SK-N-SH treated with all-trans-retinoic acid at 6 μM for 48 hours (cell line): Measurements from ENCODE around the gene HRK.

ENCODE experiments used
- ATAC-seq: fragments of 200-7000 bp; cut with Tn5 transposase; 3 replicates; pipeline ENCODE4 v1.9.1; 2020; ENCODE audit warnings: mild to moderate bottlenecking, moderate library complexity
- ARNTL ChIP-seq: fragments of 450-650 bp; formaldehyde crosslinking; IDR thresholded peaks from 2 replicates; pipeline ENCODE4 v1.5.0; 2020; ENCODE audit warnings: low read depth, mild to moderate bottlenecking, moderate library complexity, borderline replicate concordance
- BACH2 ChIP-seq: fragments of 250-450 bp; sonication (Bioruptor Pico); IDR thresholded peaks from 2 replicates; pipeline ENCODE4 v1.9.0; 2021; ENCODE audit warnings: mild to moderate bottlenecking, borderline replicate concordance
- CSDC2 ChIP-seq: fragments of 250-450 bp; sonication (Bioruptor Pico); IDR thresholded peaks from 2 replicates; pipeline ENCODE4 v1.5.0; 2020; ENCODE audit warnings: mild to moderate bottlenecking, moderate library complexity
- ESRRG ChIP-seq: fragments of 250-450 bp; sonication (Bioruptor Pico); IDR thresholded peaks from 2 replicates; pipeline ENCODE4 v1.6.1; 2021; ENCODE audit warnings: mild to moderate bottlenecking
- GLIS3 ChIP-seq: fragments of 250-450 bp; sonication (Bioruptor Pico); IDR thresholded peaks from 2 replicates; pipeline ENCODE4 v1.5.0; 2020; ENCODE audit warnings: mild to moderate bottlenecking, moderate library complexity
- ISL1 ChIP-seq: fragments of 250-450 bp; sonication (Bioruptor Pico); IDR thresholded peaks from 2 replicates; pipeline ENCODE4 v2.1.2; 2022; ENCODE audit warnings: mild to moderate bottlenecking, moderate library complexity
- OSR1 ChIP-seq: fragments of 250-450 bp; sonication (Bioruptor Pico); IDR thresholded peaks from 2 replicates; pipeline ENCODE4 v1.8.0; 2022; ENCODE audit warnings: moderate library complexity, mild to moderate bottlenecking, inconsistent platforms
- SNAI2 ChIP-seq: fragments of 250-450 bp; sonication (Bioruptor Pico); IDR thresholded peaks from 2 replicates; pipeline ENCODE4 v1.5.0; 2020; ENCODE audit warnings: mild to moderate bottlenecking, moderate library complexity
- TCF4 ChIP-seq: fragments of 250-450 bp; sonication (Bioruptor Pico); IDR thresholded peaks from 2 replicates; pipeline ENCODE4 v1.8.0; 2021; ENCODE audit warnings: mild to moderate bottlenecking, moderate library complexity, borderline replicate concordance
- ZC3H10 ChIP-seq: fragments of 250-450 bp; sonication (Bioruptor Pico); IDR thresholded peaks from 2 replicates; pipeline ENCODE4 v1.5.1; 2021; ENCODE audit warnings: mild to moderate bottlenecking, moderate library complexity
- ZFP3 ChIP-seq: fragments of 250-450 bp; sonication (Bioruptor Pico); IDR thresholded peaks from 2 replicates; pipeline ENCODE4 v1.5.0; 2020; ENCODE audit warnings: mild to moderate bottlenecking, moderate library complexity
- ZFP30 ChIP-seq: fragments of 450-650 bp; formaldehyde crosslinking; IDR thresholded peaks from 2 replicates; pipeline ENCODE4 v1.5.0; 2022; ENCODE audit warnings: mild to moderate bottlenecking, moderate library complexity
- ZNF565 ChIP-seq: fragments of 450-650 bp; formaldehyde crosslinking; conservative IDR thresholded peaks from 2 replicates; pipeline ENCODE4 v1.5.0; 2020; ENCODE audit warnings: low read depth, mild to moderate bottlenecking, moderate library complexity
- ZNF70 ChIP-seq: fragments of 450-650 bp; formaldehyde crosslinking; IDR thresholded peaks from 2 replicates; pipeline ENCODE4 v1.5.0; 2020; ENCODE audit warnings: mild to moderate bottlenecking, moderate library complexity
- TF ChIP-seq, protein P1 (sequence below): fragments of 250-450 bp; sonication (Bioruptor Pico); IDR thresholded peaks from 2 replicates; pipeline ENCODE4 v1.8.0; 2020; ENCODE audit warnings: mild to moderate bottlenecking, moderate library complexity, borderline replicate concordance
- TF ChIP-seq, protein P2 (sequence below): fragments of 250-450 bp; sonication (Bioruptor Pico); IDR thresholded peaks from 2 replicates; pipeline ENCODE4 v1.5.1; 2020; ENCODE audit warnings: low read depth, mild to moderate bottlenecking, moderate library complexity
- TF ChIP-seq, protein P3 (sequence below): fragments of 250-450 bp; sonication (Bioruptor Pico); IDR thresholded peaks from 2 replicates; pipeline ENCODE4 v1.5.0; 2020; ENCODE audit warnings: mild to moderate bottlenecking, moderate library complexity
- TF ChIP-seq, protein P4 (sequence below): fragments of 250-450 bp; sonication (Bioruptor Pico); IDR thresholded peaks from 2 replicates; pipeline ENCODE4 v1.8.0; 2021; ENCODE audit warnings: low read depth, mild to moderate bottlenecking, moderate library complexity, borderline replicate concordance

Gene HRK

DNA sequence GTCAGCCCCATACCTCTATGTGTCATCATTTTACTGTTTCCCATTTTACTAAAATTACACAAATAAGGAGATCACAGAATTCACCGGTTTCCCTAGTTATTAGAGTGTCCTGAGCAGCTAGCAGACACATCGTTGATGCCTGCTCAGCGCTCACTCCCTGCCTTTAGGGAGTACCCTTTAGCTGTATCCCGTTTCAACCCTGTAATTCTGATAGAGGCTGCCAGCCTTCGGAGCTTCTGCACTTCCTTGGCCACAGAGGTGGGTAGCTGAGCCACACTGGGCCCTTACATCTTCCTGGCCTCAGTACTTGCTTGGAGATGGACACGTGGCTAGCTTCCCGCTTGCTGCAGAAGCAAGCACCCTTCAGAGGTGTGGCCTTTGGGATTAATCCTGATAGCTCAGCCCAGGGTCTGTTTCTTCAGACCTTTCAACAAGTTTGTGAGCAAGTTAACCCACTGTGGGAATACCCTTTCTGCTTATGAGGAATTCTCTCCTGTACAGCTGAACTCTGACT, 15.2 kb upstream of the HRK start (continued):
- TF ChIP-seq ZNF565 (CRISPR knock-in tag) (no peak), ZNF70 (CRISPR knock-in tag) (no peak), ARNTL (CRISPR knock-in tag) (no peak), BACH2 (CRISPR knock-in tag) (no peak), GLIS3 (no peak), ZFP3 (CRISPR knock-in tag) (no peak)
- TF ChIP-seq, protein P1, sequence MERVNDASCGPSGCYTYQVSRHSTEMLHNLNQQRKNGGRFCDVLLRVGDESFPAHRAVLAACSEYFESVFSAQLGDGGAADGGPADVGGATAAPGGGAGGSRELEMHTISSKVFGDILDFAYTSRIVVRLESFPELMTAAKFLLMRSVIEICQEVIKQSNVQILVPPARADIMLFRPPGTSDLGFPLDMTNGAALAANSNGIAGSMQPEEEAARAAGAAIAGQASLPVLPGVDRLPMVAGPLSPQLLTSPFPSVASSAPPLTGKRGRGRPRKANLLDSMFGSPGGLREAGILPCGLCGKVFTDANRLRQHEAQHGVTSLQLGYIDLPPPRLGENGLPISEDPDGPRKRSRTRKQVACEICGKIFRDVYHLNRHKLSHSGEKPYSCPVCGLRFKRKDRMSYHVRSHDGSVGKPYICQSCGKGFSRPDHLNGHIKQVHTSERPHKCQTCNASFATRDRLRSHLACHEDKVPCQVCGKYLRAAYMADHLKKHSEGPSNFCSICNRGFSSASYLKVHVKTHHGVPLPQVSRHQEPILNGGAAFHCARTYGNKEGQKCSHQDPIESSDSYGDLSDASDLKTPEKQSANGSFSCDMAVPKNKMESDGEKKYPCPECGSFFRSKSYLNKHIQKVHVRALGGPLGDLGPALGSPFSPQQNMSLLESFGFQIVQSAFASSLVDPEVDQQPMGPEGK (CRISPR knock-in tag) = no peak
- TF ChIP-seq, protein P2, sequence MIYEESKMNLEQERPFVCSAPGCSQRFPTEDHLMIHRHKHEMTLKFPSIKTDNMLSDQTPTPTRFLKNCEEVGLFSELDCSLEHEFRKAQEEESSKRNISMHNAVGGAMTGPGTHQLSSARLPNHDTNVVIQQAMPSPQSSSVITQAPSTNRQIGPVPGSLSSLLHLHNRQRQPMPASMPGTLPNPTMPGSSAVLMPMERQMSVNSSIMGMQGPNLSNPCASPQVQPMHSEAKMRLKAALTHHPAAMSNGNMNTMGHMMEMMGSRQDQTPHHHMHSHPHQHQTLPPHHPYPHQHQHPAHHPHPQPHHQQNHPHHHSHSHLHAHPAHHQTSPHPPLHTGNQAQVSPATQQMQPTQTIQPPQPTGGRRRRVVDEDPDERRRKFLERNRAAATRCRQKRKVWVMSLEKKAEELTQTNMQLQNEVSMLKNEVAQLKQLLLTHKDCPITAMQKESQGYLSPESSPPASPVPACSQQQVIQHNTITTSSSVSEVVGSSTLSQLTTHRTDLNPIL = no peak

DNA sequence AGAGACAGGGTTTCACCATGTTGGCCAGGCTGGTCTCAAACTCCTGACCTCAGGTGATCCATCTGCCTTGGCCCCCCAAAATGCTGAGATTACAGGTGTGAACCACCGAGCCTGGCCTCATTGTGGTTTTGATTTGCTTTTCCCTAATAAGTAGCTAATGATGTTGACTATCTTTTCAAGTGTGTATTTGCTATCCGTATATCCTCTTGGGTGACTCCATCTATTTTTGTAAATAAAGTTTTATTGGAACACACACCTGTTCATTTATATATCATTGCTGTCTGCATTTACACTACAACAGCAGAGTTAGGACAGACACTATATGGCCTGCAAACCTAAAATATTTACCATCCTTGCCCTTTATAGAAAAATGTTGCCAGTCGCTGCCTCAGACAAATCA, 13.7 kb upstream of the HRK start:
- no peak for ATAC-seq
- TF ChIP-seq SNAI2 = no peak
- no peak for TF ChIP-seq ZFP30
- TF ChIP-seq ZC3H10 (CRISPR knock-in tag) = no peak
- TF ChIP-seq ESRRG (CRISPR knock-in tag) = no peak
- TF ChIP-seq ISL1 (CRISPR knock-in tag) = no peak
- TF ChIP-seq BACH2 (CRISPR knock-in tag) = no peak
- TF ChIP-seq ZFP3 (CRISPR knock-in tag) = no peak
- no peak for TF ChIP-seq ARNTL (CRISPR knock-in tag)
- TF ChIP-seq GLIS3 = no peak
- TF ChIP-seq, protein P2 = no peak
- TF ChIP-seq, protein P3, sequence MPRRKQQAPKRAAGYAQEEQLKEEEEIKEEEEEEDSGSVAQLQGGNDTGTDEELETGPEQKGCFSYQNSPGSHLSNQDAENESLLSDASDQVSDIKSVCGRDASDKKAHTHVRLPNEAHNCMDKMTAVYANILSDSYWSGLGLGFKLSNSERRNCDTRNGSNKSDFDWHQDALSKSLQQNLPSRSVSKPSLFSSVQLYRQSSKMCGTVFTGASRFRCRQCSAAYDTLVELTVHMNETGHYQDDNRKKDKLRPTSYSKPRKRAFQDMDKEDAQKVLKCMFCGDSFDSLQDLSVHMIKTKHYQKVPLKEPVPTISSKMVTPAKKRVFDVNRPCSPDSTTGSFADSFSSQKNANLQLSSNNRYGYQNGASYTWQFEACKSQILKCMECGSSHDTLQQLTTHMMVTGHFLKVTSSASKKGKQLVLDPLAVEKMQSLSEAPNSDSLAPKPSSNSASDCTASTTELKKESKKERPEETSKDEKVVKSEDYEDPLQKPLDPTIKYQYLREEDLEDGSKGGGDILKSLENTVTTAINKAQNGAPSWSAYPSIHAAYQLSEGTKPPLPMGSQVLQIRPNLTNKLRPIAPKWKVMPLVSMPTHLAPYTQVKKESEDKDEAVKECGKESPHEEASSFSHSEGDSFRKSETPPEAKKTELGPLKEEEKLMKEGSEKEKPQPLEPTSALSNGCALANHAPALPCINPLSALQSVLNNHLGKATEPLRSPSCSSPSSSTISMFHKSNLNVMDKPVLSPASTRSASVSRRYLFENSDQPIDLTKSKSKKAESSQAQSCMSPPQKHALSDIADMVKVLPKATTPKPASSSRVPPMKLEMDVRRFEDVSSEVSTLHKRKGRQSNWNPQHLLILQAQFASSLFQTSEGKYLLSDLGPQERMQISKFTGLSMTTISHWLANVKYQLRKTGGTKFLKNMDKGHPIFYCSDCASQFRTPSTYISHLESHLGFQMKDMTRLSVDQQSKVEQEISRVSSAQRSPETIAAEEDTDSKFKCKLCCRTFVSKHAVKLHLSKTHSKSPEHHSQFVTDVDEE (CRISPR knock-in tag) = no peak
- no peak for TF ChIP-seq TCF4 (CRISPR knock-in tag)
- TF ChIP-seq OSR1 (CRISPR knock-in tag) = no peak
- no peak for TF ChIP-seq CSDC2 (CRISPR knock-in tag)
- TF ChIP-seq ZNF565 (CRISPR knock-in tag) = no peak

DNA sequence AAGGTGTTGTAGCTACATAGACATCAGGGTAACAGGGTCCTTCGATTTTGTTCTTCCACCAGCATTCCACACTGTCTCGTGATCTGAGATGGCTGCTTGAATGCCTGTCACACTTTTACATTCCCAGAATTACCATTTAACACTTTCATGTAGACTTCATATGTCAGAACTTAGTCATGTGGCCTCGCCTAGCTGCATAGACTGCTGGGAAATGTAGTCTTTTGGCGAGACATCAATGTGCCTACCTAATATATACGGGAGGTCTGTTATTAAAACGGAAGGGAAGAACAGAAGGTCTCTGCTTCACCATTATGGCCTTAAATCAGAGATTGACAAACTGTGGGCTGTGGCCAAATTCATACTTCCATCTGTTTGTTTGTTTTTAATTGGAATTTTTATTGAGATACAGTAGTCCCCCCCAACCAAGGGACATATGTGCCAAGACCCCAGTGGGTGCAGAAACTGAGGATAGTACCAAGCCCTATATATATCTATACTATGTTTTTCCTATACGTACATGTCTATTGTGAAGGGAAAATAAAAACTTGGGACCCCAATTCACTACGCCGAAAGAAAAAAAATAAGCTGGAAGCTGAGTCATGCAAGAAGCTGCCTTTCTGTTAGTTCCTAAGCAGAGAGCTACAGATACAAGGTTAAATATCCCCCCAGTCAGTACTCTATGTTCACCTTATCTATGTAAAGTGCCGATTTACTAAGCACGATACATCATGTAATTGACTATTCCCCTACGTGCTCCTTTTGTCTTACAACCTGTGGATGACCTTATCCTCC, 11.3 kb upstream of the HRK start:
- no peak for TF ChIP-seq TCF4 (CRISPR knock-in tag)
- TF ChIP-seq ARNTL (CRISPR knock-in tag) = no peak
- TF ChIP-seq ZFP3 (CRISPR knock-in tag) = no peak
- no peak for TF ChIP-seq GLIS3
- TF ChIP-seq SNAI2 = no peak
- TF ChIP-seq, protein P4, sequence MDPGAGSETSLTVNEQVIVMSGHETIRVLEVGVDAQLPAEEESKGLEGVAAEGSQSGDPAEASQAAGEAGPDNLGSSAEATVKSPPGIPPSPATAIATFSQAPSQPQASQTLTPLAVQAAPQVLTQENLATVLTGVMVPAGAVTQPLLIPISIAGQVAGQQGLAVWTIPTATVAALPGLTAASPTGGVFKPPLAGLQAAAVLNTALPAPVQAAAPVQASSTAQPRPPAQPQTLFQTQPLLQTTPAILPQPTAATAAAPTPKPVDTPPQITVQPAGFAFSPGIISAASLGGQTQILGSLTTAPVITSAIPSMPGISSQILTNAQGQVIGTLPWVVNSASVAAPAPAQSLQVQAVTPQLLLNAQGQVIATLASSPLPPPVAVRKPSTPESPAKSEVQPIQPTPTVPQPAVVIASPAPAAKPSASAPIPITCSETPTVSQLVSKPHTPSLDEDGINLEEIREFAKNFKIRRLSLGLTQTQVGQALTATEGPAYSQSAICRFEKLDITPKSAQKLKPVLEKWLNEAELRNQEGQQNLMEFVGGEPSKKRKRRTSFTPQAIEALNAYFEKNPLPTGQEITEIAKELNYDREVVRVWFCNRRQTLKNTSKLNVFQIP (CRISPR knock-in tag) = no peak
- TF ChIP-seq CSDC2 (CRISPR knock-in tag) = no peak
- no peak for TF ChIP-seq ZFP30
- TF ChIP-seq, protein P3 (CRISPR knock-in tag) = no peak
- ATAC-seq = peak; percentile 40; the same call in 1 of the 3 replicates
